GM18873 (cell line): Measurements from ENCODE around the gene PLGRKT.
"Not testable (repeated sequence)": the region's sequence is repeated elsewhere in the genome, so short reads cannot be mapped to it uniquely, and the experiment has no call there.

Experiments
- ATAC-seq: cut with Tn5 transposase; IDR thresholded peaks from one replicate; pipeline ENCODE4 v1.9.1; 2021; ENCODE audit warnings: mild to moderate bottlenecking, moderate library complexity, moderate number of reproducible peaks; ENCODE audit not compliant: unreplicated experiment, low FRiP score

The PLGRKT gene, protein sequence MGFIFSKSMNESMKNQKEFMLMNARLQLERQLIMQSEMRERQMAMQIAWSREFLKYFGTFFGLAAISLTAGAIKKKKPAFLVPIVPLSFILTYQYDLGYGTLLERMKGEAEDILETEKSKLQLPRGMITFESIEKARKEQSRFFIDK

DNA sequence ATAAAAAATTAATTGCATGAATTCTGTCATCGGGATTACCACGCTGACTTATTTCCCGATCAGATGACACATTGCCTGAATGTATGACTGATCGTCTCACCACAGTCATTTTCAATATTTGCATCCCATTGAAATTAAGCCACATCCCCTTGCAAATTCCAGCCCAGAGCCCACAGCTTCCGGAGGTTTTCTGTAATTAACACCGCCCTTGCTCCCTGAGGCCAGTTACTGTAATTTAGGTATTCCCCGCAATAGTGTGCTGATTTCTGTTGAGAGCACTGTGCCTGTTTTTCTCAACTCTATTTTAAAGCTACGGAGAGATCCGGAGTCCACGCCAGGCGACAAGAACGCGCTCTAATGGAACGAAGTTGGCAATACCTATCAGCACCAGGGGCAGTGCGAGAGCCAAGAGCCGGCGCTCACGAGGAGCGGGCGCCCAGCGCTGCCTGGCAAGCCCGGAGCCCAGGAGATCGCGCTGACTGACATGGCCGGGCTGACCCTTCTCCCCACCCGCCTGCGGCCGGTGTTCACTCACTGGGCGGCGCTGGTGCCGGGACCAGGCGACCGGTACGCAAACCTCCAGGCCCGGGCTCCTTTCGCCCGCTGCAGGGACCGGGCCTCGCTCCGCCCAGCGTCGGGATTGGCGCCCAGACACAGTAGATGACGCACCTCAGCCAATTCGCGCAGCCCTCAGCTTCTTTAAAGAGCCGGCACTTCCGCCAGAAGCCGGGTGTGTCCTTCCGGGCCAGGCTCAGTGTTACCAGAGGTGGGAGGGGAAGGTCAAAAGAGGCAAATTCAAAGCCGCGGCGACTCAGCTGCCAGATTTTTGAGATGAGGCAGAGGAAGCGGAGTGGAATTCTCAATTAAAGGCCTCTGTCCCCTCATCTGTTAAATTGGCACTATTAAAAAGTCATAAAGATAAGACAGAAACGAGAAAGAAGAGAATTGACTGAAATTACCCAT, at the start of gene PLGRKT:
TSS of gene PLGRKT (minus strand) at position 672 of the 963 bp plus-strand sequence. CDS start 5,948 bp downstream, outside the sequence.
- ATAC-seq = peak; percentile 85

DNA sequence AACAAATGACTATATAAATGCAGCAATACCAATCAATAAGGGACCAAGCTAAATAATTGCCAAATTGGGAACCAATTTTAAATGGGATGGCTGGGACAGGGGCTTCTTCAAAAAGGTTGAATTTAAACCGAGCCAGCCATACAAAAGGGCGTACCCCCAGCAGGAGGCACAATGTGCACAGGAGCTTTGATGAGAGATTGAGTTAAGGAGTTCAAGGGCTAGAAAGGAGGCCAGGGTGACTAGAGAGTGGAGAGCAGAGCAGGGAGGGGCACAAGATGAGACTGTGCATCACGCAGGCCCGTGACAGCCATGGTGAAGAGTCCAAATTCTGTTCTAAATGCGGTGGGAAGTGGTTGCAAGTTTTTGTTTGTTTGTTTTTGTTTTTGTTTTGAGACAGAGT, 49.3 kb upstream of the PLGRKT start:
- no peak for ATAC-seq

DNA sequence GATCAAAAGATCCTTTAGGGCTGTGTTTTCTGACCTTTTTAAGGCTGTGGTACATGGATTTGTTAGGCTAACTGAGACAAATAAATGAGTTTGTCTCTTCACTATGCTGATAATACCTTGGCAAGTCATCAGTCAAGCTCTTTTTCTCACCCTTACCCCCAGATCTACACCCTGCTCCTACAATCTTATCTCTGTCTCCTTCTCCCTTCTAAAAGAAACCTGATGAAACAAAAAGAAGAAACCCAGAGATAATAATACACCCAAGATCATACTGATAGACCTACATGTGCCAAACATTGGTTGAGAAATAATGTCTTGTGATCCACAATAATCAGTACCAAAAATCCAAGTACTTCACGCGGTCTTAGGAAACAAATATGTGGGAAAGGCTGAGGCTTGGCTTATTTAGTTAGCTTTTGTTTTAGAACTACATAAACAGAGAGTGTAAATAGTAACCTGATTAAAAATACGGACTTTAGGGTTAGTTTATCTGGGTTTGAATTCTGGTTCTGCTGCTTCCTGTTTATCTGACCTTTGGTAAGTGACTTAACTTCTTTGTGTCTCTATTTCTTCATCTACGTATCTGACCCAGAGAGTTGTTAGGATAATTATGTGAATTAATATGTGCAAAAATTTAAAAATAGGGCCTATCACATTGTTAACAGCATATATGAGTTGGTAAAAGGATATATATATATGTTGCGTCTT, 47.8 kb upstream of the PLGRKT start:
- no peak for ATAC-seq

DNA sequence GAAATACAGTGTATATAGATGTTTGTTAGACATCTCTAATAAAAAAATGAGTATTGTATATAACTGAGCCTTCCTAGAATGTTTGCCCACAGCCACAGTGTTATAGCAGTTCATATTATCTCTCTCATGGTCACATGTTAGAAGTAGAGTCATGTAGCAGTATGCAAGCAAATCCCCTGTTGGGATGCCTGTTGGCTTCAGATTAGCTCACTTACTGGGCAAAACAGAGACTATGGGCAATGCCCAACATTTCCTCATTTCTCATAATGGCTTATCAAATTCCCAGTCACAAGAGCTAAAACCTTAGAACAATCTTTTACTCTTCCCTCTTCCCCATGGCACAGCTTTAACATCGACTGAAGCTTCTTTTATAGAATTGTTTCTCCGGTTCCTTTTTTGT, 45.6 kb upstream of the PLGRKT start:
- no peak for ATAC-seq

DNA sequence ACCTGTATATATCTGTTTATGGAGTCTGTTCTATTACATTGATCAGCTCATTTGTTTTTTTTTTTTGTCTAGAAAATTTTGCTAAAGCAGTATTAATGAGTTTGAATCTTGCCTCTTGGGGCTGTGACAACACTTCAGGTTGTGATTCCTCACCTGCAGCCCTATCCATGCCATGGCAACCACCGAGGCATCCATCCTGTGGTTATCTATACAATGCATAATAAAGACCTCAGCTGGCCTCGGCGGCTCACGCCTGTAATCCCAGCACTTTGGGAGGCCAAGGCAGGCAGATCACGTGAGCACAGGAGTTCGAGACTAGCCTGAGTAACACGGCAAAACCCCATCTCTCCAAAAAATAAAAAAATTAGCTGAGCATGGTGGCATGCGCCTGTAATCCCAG, 44.5 kb upstream of the PLGRKT start:
- no peak for ATAC-seq

DNA sequence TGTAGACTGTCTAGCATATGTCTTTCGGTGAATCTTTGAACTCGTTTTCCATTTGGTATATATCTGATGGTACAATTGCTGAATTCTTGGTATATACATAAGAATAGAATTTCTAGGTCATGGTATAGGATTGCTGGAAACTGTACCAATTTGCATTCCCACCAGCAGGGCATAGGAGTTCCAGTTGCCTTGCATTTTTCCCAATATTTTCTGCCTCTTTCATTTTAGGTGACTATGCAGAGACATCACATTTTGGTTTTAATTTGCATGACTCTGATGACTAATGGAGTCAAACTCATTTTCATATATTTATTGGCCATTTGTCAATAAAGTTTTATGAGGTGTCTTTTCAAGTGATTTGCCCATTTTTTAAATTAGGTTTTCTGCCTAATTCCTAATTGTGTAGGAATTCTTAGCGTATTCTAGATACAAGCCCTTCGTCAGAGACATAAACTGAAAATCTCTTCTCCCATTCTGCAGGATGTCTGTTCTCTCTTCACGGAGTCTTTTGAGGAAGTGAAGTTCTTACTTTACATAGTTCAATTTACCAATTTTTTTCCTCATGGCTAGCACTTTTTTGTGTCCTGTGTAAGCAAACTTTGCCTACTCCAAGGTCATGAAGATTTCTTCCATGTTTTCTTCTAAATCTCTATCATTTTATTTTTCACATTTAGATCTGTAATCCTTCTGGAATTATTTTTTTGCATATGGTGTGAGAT, 43.8 kb upstream of the PLGRKT start:
- ATAC-seq = no peak

DNA sequence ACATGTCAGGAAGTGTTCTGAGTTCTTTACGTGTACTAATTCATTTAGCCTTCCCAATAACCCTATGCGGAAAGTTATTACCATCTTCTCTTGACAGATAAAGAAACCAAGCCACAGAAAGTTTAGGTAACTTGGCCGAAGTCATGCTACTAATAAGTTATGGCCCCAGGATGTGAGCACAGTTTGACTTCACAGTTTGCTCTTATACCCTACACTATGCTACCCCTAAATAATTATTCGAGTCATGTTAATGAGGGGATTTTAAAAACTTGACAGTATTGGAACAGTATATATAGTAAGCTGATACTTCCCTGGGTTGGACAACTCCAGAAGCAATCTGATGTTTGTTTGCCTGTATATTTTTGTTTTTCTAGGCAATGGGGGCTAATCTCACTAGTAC, 43.2 kb upstream of the PLGRKT start:
- no peak for ATAC-seq

DNA sequence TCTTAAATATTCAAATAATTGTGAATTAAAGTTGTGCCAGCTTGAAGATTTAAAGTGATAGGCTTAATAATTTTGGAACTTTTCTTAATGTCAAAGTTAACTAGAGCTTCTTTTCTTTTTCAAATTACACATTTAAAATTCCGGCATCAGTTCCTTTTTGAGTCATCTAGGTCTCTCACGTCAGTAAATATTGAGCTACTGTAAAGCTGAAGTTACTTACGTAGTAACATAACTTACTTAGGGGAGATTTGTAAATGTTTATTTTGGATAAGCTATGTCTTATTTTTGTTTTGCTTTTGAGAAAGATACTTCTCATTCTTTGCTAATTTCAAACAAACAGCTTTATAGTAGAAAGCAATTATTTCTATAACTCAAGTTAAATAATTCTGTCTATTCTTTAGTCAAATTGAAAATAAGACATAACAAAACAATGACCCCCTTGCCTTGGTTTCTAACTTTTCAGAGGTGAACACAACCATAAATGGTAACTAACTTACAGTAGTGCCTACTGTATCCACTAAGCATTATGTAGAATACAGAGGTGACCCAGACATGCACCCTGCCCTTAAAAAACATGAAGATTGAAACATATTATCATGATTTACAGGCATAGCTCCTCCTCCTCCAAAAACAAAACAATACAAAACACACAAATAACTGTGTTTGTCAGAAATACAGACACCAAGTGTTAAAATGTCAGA, 42.4 kb upstream of the PLGRKT start:
- no peak for ATAC-seq

DNA sequence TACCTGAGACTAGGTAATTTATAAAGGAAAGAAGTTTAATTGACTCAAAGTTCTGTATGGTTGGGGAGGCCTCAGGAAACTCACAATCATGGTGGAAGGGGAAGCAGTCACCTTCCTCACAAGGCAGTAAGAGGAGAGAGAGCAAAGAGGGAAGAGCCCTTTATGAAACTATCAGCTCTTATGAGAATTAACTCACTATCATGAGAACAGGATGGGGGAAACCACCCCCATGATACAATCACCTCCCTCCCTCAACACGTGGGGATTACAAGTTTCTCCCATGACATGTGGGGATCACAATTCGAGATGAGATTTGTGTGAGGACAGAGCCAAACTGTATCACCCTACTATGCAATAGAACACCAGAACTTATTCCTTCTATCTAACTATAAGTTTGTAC, 40.5 kb upstream of the PLGRKT start:
- no peak for ATAC-seq

DNA sequence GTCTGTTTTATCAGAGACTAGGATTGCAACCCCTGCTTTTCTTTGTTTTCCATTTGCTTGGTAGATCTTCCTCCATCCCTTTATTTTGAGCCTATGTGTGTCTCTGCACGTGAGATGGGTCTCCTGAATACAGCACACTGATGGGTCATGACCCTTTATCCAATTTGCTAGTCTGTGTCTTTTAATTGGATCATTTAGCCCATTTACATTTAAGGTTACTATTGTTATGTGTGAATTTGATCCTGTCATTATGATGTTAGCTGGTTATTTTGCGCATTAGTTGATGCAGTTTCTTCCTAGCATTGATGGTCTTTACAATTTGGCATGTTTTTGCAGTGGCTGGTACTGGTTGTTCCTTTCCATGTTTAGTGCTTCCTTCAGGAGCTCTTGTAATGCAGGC, 37.9 kb upstream of the PLGRKT start:
- ATAC-seq = not testable (repeated sequence)

DNA sequence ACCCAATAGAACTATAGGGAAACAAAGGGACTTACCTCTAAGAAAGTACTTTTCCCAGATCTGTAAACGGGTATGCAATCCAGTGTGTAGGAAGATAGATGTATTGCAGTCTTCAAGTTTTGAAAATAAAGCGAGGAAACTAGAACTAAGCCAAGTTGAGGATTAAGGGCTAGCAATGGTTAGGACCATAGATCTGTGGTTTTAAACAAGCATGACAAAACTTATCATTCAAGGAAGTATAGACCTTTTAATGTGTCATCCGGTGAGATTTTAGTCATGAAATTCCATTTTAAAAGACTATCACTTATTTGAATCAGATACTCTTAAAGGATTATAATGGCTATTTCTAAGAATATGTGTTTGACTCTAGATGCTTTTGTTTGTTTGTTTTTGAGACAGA, 33.1 kb upstream of the PLGRKT start:
- ATAC-seq = no peak

DNA sequence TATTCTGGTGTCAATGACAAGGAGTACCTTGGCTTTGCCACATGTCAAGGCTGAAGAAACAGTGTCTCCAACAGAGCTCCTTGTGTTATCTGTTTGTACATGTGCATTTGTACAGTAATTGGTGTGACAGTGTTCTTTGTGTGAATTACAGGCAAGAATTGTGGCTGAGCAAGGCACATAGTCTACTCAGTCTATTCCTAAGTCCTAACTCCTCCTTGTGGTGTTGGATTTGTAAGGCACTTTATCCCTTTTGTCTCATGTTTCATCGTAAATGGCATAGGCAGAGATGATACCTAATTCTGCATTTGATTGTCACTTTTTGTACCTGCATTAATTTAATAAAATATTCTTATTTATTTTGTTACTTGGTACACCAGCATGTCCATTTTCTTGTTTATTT, 32.4 kb upstream of the PLGRKT start:
- no peak for ATAC-seq

DNA sequence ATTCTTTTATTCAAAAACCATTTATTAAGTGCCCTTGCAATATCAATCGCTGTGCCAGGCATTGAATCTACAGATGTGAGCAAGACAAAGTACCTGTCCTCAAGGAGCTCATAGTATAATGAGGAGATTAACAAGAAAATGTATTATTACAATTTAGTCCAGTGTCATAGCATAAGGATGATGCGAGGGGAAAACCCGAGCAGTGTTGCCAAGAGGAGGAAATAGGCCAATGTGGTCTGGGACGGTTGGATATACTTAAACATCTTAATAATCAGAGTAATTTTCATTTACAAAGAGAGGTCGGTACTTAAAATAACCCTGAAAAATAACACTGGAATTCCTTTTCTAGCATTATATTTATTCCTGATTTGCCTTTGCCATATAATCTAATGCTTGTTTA, 31.1 kb upstream of the PLGRKT start:
- ATAC-seq = no peak

DNA sequence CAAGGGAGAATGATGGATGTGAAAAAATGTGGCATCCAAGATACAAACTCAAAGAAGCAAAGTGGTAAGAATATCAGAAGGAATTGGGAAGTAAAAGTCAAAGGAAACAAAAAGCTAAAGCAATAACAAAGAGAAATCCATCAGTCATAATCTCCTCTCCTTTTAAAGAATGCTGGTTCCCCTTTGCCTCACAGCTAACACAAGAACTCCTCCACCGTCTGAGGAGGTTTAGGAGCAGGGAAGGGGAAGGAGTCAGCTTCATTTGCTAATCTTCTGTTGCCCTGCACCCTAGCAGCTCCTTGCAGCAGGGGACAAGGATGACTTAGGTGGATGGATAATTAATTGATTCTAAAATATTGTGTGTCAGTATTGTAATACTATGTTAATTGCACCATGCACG, 29.0 kb upstream of the PLGRKT start:
- ATAC-seq = no peak

DNA sequence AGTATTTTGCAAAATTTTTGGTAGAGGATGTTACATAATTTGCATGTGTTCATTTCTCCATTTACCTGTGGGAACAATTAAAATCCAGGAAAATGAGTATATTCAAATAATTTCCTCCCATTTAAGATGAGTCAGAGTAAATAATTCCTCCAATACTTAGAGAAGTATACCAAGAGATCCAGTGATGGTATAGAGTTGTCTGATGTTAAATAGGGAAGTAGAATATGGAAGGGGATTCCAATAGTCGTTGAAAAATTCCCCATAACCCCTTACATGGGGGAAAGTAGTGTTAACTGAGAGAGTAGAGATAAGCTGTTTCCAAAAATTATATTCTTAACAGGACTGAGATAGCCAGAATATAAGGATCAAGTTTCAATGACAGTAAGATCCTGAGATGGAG, 28.3 kb upstream of the PLGRKT start:
- no peak for ATAC-seq

DNA sequence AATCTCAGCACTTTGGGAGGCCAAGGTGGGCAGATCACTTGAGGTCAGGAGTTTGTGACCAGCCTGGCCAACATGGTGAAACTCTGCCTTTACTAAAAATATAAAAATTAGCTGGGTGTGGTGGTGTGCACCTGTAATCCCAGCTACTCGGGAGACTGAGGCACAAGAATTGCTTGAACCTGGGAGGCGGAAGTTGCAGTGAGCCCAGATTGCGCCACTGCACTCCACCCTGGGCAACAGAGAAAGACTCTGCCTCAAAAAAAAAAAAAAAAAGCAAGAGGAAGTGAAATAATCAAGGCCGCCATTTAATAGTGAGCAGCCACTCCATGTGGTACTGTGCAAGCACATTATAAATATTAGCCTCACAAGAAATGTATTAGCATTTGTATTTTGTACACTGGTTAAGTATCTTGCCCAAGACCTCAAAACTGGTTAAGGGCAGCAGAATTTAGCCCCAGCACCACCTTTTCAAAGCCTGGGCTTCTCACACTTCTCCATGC, 27.2 kb upstream of the PLGRKT start:
- not testable (repeated sequence) for ATAC-seq

DNA sequence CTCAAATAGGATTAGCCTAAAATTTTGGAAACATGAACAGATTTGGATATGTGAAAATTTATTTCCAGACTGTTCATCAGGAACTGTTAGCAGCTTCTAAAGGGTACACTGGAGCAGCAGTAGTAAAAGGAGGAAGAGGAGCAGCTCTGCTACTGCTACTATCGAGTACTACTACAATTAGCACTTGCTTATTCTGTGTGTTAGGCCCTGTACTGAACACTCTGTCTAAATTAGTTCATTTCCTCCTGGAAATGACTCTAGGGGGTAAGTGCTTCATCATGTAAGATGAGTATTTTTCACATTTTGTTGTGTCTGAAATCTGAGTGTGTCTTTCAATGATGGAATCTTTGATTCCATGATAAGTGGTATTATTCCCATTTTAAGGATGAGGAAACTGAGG, 22.4 kb upstream of the PLGRKT start:
- no peak for ATAC-seq

DNA sequence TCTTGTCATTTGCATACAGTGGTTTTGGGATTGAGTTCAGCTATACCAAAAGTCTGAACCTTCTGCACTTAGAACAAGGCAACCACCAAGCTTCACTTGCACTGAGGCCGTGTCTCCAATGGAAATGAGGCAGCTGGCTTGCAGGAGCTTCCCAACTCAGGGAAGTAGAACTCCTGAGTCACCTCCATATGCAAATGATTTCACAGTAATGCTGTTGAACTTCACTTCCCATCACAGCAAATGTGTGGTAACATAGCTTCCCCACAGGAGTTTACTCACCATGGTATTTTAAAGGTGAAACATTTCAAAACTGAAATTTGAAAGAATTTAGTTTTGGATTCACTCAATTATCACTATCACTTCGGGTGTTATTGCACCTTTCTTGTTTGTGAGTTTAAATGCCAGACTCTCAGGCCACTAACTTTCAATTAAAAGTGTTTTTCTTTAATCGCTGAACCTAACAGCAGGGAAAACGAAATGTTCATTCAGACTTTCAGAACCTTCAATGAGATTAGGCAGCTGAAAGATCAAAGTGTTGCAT, 21.6 kb upstream of the PLGRKT start:
- peak; percentile 53 for ATAC-seq

DNA sequence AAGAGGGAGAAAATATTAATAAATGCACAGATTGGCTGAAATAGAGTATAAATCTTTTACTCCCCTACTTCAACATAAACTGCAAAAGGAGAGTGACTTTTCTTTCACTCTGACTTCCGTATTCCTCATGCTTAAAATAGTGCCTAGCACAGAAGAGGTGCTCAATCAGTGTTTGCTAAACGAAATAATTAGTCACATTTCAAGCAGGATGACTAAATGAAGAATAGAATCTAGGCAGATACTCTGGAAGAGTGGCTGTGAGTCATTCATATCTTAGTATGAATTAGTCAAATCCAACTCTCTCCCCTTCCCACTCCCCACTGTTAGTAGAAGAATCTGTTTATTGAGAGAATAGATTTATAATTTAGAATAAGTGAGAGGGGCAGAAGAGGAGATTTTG, 17.5 kb upstream of the PLGRKT start:
- no peak for ATAC-seq

DNA sequence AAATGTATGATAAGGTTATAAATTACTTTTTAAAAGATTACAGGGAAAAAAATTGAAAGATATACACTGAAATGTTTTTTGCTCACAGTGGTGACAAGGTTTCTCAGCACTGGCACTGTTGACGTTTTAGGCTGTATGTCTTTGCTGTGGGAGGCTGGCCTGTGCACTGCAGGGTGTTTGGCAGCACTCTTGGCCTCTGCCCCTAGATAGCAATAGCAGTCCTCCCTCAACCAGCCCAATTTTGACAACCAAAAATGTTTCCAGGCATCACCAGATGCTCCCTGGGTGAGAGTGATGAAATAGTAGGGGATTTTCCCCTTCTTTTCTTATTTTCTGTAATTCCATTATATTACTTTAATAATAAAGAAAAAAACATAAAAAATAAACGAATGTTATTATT, 15.9 kb upstream of the PLGRKT start:
- no peak for ATAC-seq
